ENCODE data around the gene TSFM.

The TSFM gene

GRCh38 chr12:57783466-57783801 lies 847 bp downstream of the TSFM start:
- DNase-seq = no peak

DNA sequence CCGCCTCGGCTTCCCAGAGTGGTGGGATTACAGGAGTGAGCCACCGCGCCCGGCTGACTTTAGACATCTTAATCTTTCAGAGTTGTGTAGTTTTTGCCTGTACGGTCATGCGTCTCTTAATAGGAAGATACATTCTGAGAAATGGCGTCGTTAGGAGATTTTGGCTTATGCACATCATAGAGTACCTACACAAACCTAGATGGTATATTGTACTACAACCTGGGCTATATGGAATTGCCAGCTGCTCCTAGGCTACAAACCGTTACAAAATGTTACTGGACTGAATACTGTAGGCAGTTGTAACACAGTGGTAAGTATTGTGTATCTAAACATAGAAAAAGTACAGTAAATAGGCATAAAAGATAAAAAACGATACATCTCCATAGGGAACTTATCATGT lies 1.3 kb downstream of the TSFM start:
- DNase-seq = no peak

GRCh38 chr12:57793920-57794319 lies 11.3 kb downstream of the TSFM start:
- no peak for DNase-seq

- no peak for DNase-seq
Observed at GRCh38 chr12:57795354-57795753, 12.8 kb downstream of the TSFM start.

DNA sequence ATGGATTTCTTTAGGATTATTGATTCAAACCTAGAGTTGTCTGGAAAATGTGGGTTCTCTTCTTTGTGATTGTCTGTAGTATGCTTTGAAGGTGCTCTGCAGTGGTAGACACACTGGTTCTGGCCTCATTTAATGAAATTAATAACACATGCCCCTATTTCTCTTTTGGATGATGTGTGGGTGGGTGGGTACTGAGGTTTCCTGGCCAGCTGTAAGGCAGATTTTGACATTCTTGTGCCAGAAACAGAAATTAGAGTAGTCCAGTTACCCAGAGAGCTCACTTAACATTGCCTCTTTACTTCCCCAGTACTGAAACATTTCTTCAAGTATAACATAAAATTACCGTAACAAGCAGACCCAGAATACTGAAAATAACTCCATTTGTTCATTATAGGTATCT lies 14.4 kb downstream of the TSFM start:
- DNase-seq = no peak

DNA sequence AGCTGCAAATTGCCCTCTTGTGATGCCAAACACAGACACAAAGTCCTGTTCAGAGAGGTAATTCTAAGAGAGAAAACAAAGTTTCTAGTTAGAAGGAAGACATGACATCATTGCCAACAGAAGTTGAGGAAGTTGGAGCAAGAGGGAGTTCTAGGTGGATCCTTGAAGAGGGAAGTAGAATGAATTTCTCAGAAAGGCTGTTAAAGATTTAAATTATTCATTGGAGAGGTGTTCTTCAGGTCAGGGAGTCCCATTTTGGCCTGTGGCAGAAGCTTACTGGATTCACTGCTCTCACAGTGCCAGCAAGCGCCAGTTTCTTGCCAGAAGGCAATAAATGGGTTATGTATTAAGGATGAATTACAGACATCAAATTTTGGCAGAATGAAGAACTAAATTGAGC lies 15.3 kb downstream of the TSFM start:
- DNase-seq = no peak

DNA sequence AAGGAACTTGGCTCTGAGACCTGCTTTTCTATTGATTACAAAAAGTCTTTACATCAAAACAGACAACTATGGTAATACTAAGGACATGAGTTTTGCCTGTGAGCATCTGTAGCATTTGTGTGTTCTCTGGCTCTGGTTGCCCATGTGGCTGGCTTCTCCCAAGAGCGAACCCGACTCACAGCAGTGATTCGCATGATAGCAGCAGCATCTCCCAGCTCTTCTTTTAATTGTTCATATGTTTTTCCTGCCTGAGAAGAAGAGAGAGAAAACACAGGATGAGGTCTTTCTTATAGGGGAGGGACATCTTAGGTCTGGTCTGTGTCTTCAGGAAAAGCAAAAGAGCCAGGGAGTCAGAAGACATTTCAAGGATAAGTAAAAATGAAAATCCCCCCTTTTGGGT lies 18.4 kb downstream of the TSFM start:
- DNase-seq = no peak

GRCh38 chr12:57802607-57803006 lies 20.0 kb downstream of the TSFM start:
- DNase-seq = no peak

GRCh38 chr12:57803319-57803893 lies 20.8 kb downstream of the TSFM start:
- no peak for DNase-seq

GRCh38 chr12:57806677-57807076 lies 24.1 kb downstream of the TSFM start:
- DNase-seq = no peak

GRCh38 chr12:57807285-57807684 lies 24.7 kb downstream of the TSFM start:
- no peak for DNase-seq

GRCh38 chr12:57808351-57808750 lies 25.8 kb downstream of the TSFM start:
- no peak for DNase-seq

- no peak for DNase-seq
Observed at GRCh38 chr12:57809425-57809824, 26.8 kb downstream of the TSFM start.

DNA sequence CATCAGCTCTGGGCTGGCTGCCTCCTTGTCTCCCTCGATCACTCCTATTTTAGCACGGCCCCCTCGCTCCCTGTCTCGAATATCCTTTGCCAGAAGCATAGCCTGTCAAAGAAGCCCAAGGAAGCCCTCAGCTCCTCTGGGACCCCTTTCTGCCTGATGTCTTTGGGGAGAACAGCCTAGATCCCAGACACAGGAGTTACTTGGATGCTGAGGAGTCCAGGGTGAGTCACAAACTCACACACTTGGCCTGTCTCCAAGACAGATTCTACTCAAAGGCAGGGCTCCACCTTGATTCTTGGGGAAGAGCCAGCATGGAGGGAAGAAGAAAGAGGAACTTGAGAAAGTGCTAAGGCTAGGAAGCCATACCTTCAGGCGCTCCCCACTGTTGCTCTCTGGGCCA lies 27.9 kb downstream of the TSFM start:
- DNase-seq = no peak

GRCh38 chr12:57811028-57811755 lies 28.6 kb downstream of the TSFM start:
- no peak for DNase-seq

DNA sequence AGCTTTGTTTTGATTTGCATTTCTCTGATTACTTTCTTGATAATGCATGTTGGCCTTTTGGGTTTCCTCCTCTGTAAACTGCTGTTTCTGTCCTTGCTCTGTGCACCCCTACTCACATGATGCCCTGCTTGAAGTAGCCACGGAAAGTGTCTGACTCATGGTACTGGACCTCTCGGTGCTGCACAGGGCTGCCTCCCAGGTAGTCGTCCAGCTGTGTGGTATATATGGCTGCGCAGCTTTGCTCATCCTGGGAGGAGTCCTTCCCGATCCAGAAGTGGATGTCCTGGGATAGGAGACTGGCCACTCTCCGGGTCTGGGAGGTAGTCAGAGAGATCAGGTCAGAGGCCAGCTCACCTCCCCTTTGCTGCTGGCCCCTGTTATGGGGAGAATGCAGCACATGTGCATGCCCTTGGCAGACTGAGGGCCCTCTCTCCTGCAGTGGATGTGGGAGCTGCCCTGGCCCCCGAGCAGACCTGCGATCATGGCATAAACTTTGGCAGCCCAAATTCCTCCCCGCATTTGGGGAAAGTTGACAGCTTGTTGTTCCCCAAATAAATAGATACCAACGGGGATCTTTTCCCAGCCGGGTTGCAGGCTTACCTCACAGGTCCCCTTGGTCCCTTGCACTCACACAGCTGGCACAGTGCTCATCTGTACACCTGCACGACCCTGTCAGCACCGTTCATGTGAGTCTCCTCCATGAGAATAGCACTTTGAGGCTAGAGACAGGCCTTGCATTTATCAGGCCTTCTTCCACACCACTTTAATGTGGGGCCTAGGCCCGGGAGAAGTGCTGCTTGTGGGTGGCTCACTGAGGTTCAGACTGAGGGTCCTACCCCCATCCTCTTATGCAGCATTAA lies 30.8 kb downstream of the TSFM start:
- DNase-seq = no peak

DNA sequence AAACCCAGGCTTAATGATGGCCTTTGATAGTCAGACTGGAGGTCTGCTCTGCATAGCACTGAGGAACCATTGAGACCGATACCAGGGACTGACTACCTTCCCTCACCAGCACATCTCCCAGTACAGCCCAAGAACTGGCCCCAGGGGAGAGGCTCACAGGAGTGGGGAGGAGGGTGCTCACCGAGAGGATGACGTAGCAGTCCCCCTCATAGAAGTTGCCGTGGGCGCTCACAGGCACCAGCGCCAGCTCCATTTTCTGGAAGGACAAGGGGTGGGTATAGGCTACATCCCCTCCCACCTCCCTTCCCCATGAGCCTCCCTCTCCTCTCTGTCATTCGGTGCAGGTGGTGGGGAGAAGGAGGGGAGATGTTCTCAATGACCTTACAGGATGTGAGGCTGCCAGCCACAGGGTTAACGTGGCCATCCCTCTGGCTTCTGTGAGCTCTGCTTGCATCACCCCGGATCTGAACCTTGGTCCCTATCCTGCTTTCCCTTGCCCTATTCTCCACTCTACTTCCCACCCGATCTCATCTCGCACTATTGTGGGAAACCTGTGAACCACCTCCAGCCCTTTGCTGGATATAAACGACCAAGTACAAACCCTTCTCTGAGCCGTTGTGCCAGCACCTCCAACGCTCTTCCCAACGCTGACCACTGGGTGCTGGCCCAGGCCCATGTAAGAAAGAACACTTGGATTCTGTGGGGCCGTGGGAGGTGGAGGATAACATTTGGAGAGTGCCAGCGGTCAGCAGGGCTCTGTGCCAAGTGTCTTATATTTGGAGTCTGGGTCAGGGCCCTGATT lies 31.6 kb downstream of the TSFM start:
- no peak for DNase-seq

DNA sequence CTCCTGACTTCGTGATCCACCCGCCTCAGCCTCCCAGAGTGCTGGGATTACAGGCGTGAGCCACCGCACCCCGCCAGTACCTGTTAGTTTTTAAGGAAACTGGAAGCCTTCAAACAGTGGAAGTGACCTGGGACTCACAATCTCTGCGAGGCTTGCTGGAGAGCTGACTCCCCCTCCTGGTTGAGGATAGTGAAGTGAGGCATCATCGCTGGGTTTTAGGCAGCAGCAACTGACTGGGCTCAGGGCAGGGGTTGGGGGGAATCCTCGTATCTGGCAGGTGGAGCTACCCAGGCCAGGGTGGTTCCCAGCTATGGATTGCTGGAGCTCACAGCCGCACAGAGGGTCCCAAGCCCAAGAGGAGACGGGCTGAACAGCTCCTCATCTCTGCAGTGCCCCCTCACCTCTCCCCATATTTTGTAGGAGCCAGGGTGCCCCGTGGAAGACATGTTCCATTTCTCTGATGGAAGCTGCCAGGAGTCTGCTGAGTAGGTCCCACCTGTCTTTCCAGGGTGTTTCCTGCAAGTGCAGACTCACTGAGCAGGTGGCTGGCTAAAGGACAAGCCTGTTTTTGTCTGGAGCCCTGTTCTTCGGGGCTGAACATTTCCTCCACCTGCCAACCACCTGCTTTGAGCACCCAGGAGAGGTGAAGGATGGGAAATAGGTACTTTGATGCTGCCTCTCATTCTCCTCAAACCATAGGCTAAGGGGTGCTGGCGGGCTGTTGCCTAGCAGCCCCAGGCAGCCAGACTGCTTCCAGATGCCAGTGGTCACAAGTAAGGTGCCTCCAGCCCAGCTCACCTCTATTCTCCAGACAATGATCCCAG lies 32.8 kb downstream of the TSFM start:
- peak; percentile 88 for DNase-seq

DNA sequence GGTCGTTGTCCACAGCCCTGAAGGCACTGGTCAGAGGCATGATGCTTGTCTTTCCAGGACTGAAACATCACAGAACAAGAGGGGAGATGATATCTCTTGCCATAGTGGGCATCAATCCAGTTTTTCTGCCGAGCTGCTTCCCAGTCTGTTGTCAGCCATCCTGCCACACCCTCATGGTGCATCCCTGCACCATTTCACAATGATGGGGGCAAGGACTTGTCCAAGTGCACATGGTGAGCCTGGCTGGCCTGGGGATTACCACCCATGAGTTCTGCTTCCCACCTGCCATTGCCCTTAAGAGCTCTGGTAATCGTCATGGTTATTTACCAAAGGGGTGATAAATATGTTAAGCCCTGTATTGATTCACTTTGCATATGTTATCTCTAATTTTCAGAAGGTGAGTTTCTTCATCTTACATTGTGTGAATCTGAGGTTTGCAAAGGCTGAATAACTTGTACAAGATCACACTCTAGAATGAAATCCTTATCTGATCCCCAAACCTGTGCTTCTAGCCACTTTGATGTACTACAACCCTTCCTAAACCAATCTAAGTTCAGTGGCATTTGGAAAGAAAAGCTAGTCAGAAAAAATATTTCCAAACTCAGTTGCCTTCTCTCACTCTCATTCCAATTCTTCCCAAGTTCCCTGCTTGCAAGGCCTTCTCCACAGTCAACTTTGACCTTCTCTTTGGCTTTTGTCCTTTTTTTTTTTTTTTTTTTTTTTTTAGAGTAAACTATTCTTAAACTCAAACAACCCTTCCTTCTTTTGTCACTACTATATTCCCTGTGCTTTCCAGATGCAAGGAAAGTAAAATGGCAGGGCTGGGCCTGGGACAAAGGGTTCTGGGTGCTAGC lies 33.6 kb downstream of the TSFM start:
- DNase-seq = no peak

- no peak for DNase-seq
Observed at GRCh38 chr12:57816855-57817151, 34.2 kb downstream of the TSFM start.

DNA sequence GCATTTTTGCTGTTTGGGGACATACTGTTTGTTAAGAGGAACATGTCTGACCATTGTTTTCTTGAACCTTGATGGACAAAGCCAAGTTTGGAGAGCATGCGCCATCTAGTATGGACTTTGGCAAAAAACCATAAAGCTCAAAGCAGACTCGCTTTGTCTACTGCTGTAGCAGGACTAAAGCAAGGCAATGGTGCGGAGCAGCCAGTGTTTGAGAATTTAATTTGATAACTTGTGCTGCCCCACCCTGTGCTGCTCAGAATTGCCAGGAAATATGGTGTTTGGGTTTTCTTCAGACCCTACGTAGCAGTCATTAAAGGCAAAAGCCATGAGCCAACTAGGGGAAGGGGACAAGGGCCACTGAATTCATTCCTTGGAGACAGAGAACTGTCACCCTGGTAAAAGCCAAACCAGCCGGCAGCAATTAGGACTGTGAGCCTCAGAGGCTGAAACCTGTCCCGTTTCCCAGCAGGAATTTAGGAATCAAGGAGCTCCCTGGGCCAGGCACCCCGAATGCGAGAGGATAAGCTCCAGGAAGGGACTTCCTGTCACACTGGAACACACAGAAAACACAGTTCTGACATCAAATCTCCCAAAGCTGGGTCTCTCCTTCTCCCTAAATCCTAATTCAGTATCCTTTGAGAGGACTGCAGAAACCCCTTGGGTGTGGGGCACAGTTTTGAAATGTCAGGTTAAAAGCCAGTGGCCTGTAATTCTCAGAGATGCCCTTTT lies 34.8 kb downstream of the TSFM start:
- DNase-seq = no peak
